ENCODE results near the gene ZNF680.
A peak's percentile ranks its signal among the peaks of the same experiment; 100 is the strongest.
"Not testable (repeated sequence)": the region's sequence is repeated elsewhere in the genome, so short reads cannot be mapped to it uniquely, and the experiment has no call there.

Gene ZNF680

GRCh38 chr7:64562626-64563278 lies at the start of gene ZNF680:
ZNF680 (minus strand) TSS chr7:64563071; CDS start chr7:64562954, 117 bp downstream.
- DNase-seq: peak; percentile 93

DNA sequence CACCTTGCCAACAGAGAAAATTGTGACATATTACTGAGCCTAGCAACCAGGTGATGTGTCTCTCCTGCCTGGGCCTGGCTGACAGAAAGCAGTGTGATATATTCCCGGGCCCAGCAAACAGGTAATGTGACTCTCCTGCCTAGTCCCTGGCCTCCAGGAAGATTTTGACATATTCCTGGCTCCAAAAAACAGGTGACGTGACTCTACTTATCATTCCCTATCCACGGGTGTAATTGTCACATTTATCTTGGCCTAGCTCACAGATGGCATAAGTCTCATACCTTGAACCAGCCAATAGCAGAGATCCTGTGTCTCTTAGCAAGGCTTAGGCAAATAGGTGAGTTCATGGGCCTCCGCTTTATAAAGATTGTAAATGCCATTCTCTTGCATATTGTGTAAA lies 49.6 kb upstream of the ZNF680 start:
- DNase-seq: no peak

DNA sequence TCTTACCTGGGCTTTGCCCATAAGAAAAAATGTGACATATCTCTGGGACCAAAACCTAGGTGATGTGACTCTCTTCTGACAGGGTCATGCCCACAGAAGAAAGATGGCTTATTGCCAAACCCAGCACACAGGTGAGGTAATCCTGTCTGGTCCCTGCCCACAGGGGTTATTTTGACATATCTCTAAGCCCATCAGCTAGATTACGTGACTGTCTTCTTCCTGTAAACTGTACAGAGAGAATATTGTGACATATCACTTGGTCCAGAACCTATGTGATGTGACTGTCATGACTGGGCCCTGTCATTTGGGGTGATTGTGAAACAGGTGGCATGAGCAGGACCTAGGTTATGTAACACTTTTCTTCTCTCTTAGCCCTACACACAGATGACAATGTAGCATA lies 48.8 kb upstream of the ZNF680 start:
- DNase-seq: no peak

- DNase-seq: no peak
Measured at GRCh38 chr7:64610997-64611396, 48.1 kb upstream of the ZNF680 start.

DNA sequence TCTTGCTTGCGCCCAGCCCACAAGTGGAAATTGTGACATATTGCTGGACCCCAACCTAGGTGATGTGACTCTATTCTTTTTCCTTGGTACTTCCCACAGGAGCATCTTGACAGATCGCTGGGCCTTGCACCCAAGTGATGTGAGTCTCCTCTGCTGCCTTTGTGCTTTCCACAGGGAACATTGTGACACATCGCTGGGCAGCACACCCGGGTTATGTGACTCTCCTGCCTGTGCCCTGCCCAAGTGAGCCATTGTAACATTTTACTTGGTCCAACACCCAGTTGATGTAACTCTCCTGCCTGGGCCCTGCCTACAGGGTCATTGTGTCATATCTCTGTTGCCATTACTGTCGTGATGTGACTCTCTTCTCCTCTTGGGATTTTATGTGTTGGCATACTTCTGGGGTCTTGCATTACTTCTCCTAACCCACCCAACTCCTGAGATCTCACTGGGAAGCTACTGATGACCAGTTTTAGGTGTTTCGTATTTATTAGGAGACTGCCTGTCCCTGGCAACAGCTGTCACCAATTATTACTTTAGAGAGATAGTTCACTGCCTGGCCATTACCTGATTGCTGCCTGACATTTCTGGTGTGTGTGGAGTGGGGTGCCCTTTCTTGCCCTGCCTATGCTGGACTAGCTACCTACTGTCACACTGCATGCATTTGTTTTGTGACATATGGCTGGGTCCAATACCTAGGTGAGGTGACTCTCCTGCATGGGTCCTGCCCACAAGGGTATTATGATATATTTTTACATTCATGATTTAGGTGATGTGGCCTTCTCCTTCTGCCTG lies 45.4 kb upstream of the ZNF680 start:
- DNase-seq: no peak

DNA sequence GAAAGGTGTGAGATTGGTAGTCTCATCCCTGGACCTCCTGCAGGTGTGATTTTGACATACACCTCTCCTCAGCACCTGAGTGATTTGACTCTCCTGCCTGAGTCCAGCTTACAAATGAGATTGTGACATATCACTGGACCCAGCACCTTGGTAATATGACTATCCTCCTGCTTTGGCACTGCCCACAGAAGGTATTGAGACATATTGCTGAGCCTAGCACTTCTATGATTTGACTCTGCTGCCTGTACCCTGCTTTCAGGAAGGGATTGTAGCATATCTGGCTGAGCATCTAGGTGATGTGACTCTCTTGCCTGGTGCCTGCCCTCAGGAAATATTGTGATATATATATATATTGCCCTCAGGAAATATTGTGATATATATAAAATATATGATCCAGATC lies 43.5 kb upstream of the ZNF680 start:
- DNase-seq: no peak

- no peak for DNase-seq
Measured at GRCh38 chr7:64603271-64603670, 40.4 kb upstream of the ZNF680 start.

- no peak for DNase-seq
Measured at GRCh38 chr7:64602518-64602917, 39.6 kb upstream of the ZNF680 start.

GRCh38 chr7:64602086-64602485 lies 39.2 kb upstream of the ZNF680 start:
- DNase-seq: no peak

- no peak for DNase-seq
Measured at GRCh38 chr7:64599359-64599758, 36.5 kb upstream of the ZNF680 start.

DNA sequence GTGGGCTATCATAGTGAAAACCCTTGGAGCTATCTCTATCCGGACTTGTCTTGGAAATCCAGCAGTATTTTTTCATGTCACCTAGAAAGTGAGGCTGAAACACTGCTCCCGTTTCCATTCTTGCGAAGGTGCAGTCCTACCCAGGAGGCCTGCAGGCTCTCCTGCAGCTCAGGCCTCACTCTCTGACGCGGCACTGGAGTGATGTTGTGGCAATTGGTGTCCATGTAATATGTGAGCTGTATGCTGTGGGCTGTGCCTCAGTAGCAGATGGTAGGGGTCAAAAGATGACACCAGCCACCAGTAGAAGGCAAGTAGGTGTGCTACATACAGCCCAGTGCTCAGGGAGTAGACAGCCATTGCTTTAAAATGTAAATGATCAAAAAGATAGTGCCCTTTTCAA lies 28.1 kb upstream of the ZNF680 start:
- DNase-seq: no peak

- DNase-seq: no peak
Measured at GRCh38 chr7:64581926-64582894, 19.3 kb upstream of the ZNF680 start.

GRCh38 chr7:64581391-64581790 lies 18.5 kb upstream of the ZNF680 start:
- no peak for DNase-seq

- no peak for DNase-seq
Measured at GRCh38 chr7:64574540-64575099, 11.7 kb upstream of the ZNF680 start.

- DNase-seq: not testable (repeated sequence)
Measured at GRCh38 chr7:64570284-64570605, 7.4 kb upstream of the ZNF680 start.

DNA sequence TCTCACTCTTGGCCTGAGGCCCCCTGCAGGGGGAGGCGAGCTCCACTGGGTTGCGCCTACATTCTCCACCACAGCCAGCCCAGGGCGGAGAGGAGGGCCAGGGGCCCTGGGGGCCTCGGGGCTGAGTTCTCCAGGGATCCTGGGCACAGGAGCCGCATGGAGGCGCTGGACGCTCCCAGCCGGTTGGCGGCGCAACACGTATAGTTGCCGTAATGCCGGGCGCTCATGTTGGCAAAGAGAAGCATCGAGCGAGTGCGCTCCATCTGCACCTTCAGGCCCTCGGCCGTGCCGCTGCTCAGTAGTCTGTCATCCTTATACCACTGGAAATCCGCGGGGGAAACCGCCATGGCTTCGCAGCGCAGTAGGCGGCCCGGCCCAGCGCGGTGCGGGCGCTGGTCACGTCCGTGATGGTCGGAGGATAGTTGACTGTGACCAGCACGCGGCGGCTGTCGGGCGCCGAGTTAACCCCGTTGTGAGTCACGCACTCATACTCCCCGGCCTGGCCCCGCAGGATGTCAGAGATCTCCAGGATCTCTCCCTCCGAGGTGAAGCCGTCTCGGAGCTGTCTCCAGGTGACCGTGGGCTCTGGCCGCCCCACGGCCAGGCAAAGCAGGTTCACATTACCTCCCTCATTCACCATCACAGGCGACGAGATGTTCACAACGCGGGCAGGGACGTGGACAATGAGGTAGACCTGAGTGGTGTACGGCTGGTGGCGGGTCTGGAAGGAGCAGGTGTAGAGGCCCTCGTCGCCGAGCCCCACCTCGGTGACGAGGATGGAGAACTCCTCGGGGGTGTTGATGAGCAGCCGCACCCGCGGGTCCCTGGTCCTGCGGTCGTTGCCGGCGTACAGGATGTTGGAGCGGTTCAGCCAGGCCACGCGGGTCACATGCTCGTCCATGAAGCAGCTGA lies 6.8 kb upstream of the ZNF680 start:
- DNase-seq: not testable (repeated sequence)

DNA sequence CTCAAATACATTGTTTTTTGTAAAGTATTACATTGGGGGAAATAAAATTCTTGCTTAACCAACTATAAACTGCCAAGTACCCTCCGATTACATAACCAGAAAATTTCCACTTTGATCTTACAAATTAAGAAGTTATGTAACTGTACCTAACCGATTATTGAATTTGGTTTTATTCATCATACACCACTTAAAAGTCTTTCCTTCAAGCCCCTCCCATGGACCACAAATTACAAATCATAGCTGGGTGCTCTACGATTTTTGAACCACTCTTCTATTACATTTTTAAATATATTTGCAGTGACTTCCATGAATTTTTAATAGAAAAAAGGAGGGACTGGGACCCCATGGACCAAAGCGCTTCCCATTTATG lies 630 bp downstream of the ZNF680 start:
- peak; percentile 13 for DNase-seq

DNA sequence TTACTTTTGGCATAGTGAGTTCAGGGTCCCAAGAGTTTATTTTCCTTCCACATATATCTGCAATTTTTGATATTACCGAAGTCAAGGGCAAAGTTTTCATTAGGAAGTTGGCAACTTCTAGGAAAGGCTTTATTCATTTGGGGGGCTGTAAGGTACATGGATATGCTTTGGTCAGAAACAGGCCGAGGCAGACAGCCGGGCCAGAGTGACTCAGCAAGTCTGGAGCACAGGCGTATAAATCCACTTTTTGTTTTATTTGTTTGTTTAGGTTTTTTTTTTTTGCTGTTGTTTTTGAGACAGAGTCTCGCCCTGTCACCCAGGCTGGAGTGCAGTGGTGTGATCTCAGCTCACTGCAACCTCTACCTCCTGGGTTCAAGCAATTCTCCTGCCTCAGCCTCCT lies 3.7 kb downstream of the ZNF680 start:
- DNase-seq: no peak

- no peak for DNase-seq
Measured at GRCh38 chr7:64558781-64559180, 4.1 kb downstream of the ZNF680 start.

DNA sequence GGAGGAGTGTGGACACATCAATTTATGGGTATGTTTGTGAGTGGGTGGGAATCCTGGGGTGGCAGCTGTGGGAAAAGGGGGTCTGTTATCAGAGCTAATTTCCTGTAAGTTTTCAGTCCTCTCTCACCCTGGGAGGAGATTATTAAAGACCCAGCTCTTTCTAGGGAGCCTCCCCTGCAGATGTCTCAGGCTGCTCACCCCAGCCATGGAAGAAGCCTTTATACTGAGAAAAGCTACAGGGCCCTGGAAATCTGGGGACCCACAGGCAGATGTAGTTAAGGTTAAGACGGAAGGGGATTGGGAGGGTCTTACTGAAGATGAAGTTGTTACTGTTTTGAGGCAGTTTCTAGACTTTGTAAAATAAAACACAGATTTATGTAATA lies 4.6 kb downstream of the ZNF680 start:
- no peak for DNase-seq

DNA sequence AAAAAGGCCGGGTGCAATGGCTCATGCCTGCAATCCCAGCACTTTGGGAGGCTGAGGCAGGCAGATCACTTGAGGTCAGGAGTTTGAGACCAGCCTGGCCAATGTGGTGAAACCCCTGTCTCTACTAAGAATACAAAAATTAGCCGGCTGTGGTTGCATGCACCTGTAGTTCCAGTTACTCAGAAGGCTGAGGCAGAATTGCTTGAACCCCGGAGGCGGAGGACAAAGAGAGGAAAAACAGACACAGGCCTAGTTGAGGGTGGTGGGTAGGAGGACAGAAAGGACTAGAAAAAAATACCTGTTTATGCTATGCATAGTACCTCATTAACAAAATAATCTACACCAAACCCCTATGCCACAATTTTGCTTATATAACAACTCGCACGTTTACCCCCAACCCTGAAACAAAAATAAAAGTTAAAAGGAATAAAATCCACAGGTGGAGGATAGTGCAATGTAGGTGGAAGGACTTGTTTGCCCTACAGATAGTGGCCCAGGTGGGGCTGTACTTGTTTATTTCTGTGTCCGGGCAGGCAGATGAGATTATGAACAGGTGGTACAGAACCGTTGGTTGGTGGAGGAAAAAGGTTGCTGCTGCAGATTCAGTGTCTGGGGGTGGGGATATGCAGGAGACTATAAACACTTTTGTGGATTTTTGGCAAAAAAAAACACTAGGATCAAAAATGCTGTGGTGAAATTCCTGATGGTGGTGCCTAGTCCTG lies 5.1 kb downstream of the ZNF680 start:
- DNase-seq: no peak

DNA sequence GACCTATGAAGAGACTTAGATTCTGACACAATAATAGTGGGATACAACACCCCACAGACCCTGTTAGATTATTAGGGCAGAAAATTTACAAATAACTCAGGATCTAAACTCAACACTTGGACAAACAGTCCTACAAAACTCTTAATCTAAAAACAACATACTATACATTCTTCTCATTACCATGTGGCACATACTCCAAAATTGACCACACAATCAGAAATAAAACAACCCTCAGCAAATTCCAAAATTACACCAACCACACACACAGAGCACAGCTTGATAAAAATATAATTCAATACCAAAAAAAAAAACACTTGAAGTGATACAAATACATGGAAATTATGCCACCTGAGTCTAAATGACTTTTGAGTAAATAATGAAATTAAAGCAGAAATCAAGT lies 7.8 kb downstream of the ZNF680 start:
- no peak for DNase-seq
